ENCODE measurements around the gene IGLON5. TPM values are rescaled to one million over a fixed set of nuclear protein-coding genes. Genes with fewer than 3 reads are reported as not detected.
A peak's percentile ranks its signal among the peaks of the same experiment; 100 is the strongest.

The IGLON5 gene
- total RNA-seq, 2 donors from 2014 or later, result 0.59 TPM; not detected in 1

DNA sequence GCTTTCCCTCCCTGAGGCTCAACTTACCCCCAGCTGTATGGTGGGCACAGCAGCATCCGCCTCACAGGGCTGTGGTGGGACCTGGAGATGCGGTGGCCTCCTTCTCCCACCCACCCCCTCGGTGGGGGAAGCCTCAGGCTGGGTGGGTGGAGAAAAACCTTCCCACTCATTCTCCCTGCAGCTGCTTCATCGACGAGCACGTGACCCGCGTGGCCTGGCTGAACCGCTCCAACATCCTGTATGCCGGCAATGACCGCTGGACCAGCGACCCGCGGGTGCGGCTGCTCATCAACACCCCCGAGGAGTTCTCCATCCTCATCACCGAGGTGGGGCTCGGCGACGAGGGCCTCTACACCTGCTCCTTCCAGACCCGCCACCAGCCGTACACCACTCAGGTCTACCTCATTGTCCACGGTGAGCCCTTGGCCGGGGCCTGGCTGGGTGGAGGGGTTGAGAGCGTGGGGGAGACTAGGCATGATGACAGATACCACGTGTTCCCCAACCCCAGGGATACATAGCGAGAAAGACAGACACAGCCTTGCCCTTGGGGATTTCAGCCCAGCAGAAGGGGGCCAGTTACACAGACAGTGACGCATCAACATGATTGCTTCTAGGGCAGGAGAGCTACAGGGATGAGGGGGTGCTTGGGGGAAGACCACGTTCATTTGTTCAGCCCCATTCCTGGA is 12.2 kb downstream of the IGLON5 start:
- no peak for ATAC-seq

DNA sequence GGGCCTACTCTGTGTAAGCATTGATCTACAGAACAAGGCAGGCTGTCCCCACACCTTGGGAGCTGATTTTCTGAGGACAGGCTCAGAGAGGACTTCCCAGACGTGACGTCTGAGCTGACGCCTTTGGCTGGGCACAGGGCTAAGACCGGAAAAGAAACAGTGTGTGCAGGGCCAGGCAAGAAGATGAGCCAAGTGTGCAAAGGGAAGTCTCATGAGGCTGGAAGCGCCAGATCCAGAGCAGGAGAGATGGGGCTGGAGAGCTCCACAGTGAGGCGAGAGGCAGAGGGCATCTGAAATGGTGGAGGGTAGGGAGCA is 12.7 kb downstream of the IGLON5 start:
- DNase-seq (ENCODE audit: low spot score) (no peak), ATAC-seq (no peak)
- peaks cover 5 to 11% of the 10 kb centered on the region in 2 donors for H3K4me1 Mint-ChIP-seq (ENCODE audit: low read depth in 2 of 2)
- no peak overlapping the region for H3K27ac Mint-ChIP-seq
- H3K4me3 Mint-ChIP-seq, result no peak overlapping the region
- H3K36me3 Mint-ChIP-seq, result no peaks in the 10 kb centered on the region
- H3K9me3 Mint-ChIP-seq, result no peaks in the 10 kb centered on the region
- peaks cover 33 to 48% of the 10 kb centered on the region in 2 donors for H3K27me3 Mint-ChIP-seq

More for the DNA sequence above, 12.2 kb downstream of the IGLON5 start:
- H3K36me3 Mint-ChIP-seq, result no peaks in the 10 kb centered on the region
- H3K27me3 Mint-ChIP-seq, result peaks cover 33 to 49% of the 10 kb centered on the region in 2 donors
- H3K4me3 Mint-ChIP-seq, result no peak overlapping the region
- no peaks in the 10 kb centered on the region for H3K9me3 Mint-ChIP-seq
- H3K4me1 Mint-ChIP-seq (ENCODE audit: low read depth in 2 of 2), result peaks cover 5 to 11% of the 10 kb centered on the region in 2 donors
- DNase-seq (ENCODE audit: low spot score), result no peak
- H3K27ac Mint-ChIP-seq, result no peak overlapping the region

DNA sequence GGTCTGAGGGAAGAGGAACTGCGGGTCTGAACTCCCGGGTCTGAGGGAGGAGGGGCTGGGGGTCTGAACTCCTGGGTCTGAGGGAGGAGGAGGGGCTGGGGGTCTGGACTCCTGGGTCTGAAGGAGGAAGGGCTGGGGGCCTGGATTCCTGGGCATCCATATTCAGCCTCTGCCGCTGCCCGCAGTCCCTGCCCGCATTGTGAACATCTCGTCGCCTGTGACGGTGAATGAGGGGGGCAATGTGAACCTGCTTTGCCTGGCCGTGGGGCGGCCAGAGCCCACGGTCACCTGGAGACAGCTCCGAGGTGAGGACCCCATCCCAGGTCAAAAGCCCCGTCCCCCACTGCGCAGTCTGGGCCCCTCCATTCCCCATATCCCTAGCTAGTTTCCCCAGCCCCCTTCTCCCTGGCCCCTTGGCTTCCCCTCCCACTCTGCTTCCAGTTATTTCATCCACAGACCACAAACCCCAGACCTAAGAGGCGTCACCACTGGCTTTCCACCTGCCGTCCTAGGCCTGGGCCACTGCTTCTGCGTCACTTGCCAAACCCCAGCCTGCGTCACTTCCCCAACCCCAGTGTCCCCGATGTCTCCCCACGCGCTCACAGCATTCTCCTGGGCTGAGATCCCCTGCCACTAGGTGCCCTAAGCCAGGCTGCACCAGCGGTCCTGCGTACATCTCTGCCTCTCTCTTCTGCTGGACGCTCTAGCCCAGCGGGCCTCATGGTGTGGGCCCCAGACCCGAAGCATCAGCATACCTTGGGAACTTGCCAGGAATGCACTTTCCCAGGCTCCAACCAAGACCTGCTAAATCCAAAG is 13.9 kb downstream of the IGLON5 start:
- ATAC-seq, result no peak

DNA sequence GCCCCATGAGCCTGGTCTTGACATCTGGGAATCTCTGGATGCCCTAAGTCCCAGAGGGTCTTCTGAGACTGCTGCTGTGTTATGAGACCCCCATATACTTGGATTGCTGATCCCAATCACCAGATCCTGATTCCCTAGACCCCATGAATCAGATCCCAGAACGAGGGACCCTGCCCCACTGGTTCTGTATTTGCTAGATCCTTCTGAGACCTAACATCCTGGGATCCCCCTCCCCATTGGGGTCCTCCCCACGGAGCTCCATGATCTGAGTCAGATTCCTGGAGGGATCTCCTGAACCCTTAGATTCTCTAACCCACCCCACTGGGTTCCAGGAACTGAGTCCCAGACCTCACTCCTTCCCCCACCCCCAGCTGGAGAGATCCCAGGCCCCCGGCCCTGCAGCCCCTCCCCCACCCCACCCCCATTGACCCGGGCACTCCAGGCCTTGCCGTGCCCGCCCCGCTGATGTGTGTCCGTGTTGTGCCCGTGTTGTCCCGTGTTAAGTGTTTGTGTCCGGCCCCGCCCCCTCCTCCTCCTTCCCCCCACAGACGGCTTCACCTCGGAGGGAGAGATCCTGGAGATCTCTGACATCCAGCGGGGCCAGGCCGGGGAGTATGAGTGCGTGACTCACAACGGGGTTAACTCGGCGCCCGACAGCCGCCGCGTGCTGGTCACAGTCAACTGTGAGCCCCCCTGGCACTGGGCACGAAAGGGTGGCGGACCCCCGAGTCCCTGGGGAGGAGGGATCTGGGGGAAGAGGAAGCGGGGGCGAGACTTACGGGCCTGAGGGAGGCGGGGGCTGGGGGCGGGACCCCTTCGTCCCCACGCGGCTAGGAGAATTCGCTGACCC is 15.0 kb downstream of the IGLON5 start:
- no peak for ATAC-seq
- Mint-ChIP-seq H3K4me3 (no peak overlapping the region), H3K9me3 (no peaks in the 10 kb centered on the region), H3K27ac (no peak overlapping the region), H3K36me3 (no peaks in the 10 kb centered on the region), H3K27me3 (peaks cover 43 to 58% of the 10 kb centered on the region in 2 donors), H3K4me1 (ENCODE audit: low read depth in 2 of 2) (peaks cover 7 to 12% of the 10 kb centered on the region in 2 donors)
- no peak for DNase-seq (ENCODE audit: low spot score)

More for the DNA sequence above, 13.9 kb downstream of the IGLON5 start:
- Mint-ChIP-seq H3K36me3 (no peaks in the 10 kb centered on the region), H3K4me3 (no peak overlapping the region), H3K4me1 (ENCODE audit: low read depth in 2 of 2) (peaks cover 11 to 12% of the 10 kb centered on the region in 2 donors), H3K9me3 (no peaks in the 10 kb centered on the region), H3K27me3 (peaks cover 41 to 52% of the 10 kb centered on the region in 2 donors), H3K27ac (no peak overlapping the region)
- no peak for DNase-seq (ENCODE audit: low spot score)

DNA sequence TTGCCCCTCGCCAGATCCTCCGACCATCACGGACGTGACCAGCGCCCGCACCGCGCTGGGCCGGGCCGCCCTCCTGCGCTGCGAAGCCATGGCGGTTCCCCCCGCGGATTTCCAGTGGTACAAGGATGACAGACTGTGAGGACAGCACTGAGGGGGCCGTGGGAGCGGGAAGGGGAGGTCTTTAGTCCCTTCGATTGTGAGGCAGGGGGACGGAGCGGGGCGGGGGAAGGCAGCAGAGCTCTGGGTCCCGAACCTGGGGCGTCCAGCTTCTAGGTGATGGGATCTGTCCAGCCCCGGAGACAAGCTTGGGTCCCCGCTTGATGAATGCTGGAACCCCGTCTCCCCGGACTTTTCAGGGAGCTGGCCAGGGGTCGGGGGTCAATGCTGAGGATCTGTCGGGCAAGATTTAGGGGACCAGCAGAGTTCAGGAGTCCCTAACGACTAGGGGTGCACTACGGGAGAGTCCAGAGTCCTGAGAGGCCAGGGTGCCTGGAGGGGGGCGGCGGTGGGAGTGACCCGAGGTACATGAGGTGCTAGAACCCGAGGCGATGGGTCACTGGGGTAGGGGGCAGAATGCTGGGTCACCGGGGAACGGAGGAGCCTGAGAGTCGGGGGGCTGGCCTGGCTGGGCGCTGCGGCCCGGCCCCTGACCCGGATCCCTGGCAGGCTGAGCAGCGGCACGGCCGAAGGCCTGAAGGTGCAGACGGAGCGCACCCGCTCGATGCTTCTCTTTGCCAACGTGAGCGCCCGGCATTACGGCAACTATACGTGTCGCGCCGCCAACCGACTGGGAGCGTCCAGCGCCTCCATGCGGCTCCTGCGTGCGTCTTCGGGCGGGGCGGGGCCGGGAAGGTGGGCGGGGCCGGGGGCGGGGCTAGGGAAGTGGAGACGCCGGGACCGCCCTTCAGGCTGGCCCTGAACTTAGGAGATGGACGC is 15.9 kb downstream of the IGLON5 start:
- Mint-ChIP-seq H3K9me3 (no peaks in the 10 kb centered on the region), H3K4me1 (ENCODE audit: low read depth in 2 of 2) (peaks cover 7 to 12% of the 10 kb centered on the region in 2 donors), H3K27ac (no peak overlapping the region), H3K27me3 (peaks cover 49 to 57% of the 10 kb centered on the region in 2 donors), H3K36me3 (no peaks in the 10 kb centered on the region), H3K4me3 (peak overlapping the region; percentile 65)
- ATAC-seq (peak; percentile 75 to 89), DNase-seq (ENCODE audit: low spot score) (peak; percentile 70)

DNA sequence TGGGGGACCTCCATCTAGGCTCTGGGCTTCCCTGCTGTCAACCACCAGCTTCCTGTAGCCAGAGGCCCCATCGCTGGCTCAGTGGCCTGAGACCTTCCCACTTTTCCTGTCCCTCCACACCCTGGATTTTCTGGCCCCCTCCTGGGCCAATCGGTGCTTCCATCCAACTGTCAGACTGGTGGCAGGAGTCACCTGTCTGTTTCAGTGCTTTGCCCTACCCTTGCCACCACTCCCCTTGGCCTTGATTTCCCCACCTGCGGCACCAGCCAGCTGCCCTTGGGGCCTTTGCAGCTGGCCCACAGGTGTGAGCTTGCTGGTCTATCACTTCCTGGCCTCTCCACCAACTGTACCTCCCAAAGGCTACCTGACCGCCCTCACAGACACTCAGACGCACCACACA is 18.0 kb downstream of the IGLON5 start:
- H3K9me3 Mint-ChIP-seq, result no peaks in the 10 kb centered on the region
- no peak overlapping the region for H3K4me3 Mint-ChIP-seq
- peak overlapping the region in 1 of 2 donors; percentile 12 for H3K27ac Mint-ChIP-seq
- H3K27me3 Mint-ChIP-seq, result peaks cover 32 to 38% of the 10 kb centered on the region in 2 donors
- peaks cover 7 to 12% of the 10 kb centered on the region in 2 donors for H3K4me1 Mint-ChIP-seq (ENCODE audit: low read depth in 2 of 2)
- H3K36me3 Mint-ChIP-seq, result no peaks in the 10 kb centered on the region
- ATAC-seq (no peak), DNase-seq (ENCODE audit: low spot score) (no peak)

DNA sequence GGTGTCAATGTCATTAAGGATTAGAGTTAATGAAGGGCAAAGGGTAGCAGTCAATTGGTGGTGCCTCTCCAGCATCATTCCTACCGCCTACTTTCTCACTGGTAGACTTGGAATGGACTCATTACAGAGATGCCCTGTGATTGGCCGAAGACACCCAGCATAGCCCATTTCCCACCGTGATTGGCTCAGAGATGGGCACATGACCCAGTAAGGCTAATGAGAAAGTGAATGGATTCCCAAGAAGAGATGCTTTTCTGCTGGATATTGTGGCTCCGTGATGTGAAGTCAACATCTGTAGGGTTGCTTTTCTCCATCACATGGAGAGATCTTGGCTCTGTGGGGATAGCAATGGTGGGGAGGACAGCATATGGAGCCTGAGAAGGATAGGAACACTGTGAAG is 18.9 kb downstream of the IGLON5 start:
- DNase-seq (ENCODE audit: low spot score), result no peak
- H3K27ac Mint-ChIP-seq, result no peak overlapping the region
- no peaks in the 10 kb centered on the region for H3K9me3 Mint-ChIP-seq
- H3K4me1 Mint-ChIP-seq (ENCODE audit: low read depth in 2 of 2), result peaks cover 7 to 12% of the 10 kb centered on the region in 2 donors
- peaks cover 33% of the 10 kb centered on the region in 2 donors for H3K27me3 Mint-ChIP-seq
- no peaks in the 10 kb centered on the region for H3K36me3 Mint-ChIP-seq
- no peak overlapping the region for H3K4me3 Mint-ChIP-seq
- ATAC-seq, result no peak

DNA sequence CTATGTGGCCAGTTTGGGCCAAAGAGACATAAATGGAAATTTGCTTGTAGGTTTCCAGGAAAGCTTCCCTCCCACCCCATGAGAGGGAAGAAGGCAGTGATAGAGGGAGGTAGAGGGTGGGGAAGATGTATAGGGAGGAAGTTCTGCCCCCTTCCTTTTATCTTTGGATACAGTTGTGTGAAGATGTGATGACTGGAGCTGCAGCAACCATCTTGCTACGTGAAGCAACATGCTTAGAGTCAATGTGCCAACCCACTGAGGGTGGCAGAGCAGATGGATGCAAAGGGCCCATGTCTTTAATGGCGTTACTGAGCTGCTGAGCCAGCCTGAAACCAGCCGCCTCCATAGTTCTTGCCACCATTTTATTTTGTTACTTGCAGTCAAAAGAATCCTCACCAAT is 19.7 kb downstream of the IGLON5 start:
- Mint-ChIP-seq H3K27me3 (peaks cover 25 to 27% of the 10 kb centered on the region in 2 donors), H3K27ac (no peak overlapping the region), H3K9me3 (no peaks in the 10 kb centered on the region), H3K4me3 (no peak overlapping the region), H3K4me1 (ENCODE audit: low read depth in 2 of 2) (peaks cover 4 to 12% of the 10 kb centered on the region in 2 donors), H3K36me3 (no peaks in the 10 kb centered on the region)
- DNase-seq (ENCODE audit: low spot score) (no peak), ATAC-seq (no peak)

DNA sequence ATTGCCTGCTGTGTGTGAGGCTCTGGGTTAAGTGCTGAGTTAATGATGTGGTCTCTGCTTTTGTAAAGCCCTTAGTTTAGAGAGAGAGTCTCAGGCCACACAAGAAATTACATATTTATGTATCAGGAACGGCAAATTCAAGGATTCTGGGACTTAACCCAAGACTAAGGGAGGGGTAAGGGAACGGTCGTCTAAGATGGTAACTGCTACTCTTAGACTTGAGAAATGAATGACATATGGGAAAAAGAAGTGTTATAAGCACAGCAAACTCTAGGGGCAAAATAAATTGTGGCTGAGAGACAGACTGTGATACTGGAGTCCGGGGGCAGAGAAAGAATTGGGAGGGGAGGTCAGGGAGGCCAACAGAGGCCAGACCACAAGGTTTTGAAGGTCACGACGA is 20.3 kb downstream of the IGLON5 start:
- ATAC-seq (no peak), DNase-seq (ENCODE audit: low spot score) (no peak)
- Mint-ChIP-seq H3K9me3 (no peaks in the 10 kb centered on the region), H3K4me3 (no peak overlapping the region), H3K36me3 (no peaks in the 10 kb centered on the region), H3K4me1 (ENCODE audit: low read depth in 2 of 2) (peaks cover 4 to 12% of the 10 kb centered on the region in 2 donors), H3K27me3 (peaks cover 24 to 27% of the 10 kb centered on the region in 2 donors), H3K27ac (no peak overlapping the region)

DNA sequence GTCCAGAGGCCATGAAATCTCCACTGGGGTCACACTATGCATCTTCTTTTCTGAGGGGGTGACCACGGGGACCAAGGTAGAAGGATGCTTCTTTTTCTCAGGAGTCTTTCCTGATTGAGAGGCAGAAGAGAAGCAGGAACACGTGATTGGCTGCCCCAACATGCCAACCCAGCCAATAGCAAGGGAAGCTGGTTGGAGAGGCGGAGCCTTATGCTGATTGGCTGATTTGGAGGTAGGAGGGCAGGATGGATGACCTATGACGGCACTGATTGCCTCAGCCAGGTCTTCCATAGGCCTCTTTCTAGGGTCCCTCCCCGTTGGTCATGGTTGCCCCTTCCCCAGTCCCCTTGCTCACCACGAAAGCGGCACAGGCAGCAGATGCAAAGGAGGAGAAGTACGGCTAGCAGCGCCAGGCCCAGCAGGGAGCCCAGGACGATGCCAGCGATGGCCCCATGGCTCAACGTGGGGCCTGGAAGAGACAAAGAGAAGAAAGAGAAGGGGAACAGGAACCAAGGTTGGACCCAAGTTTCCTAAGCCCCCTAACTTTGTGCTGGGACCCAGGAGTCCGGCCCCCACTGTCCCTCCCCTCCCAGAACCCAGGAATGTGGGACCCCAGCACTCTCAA is 22.5 kb downstream of the IGLON5 start:
- DNase-seq (ENCODE audit: low spot score) (peak; percentile 59), ATAC-seq (no peak)
- Mint-ChIP-seq H3K36me3 (no peaks in the 10 kb centered on the region), H3K27me3 (peaks cover 16 to 25% of the 10 kb centered on the region in 2 donors), H3K4me3 (no peak overlapping the region), H3K9me3 (no peaks in the 10 kb centered on the region), H3K4me1 (ENCODE audit: low read depth in 2 of 2) (peaks cover 4 to 12% of the 10 kb centered on the region in 2 donors), H3K27ac (no peak overlapping the region)

DNA sequence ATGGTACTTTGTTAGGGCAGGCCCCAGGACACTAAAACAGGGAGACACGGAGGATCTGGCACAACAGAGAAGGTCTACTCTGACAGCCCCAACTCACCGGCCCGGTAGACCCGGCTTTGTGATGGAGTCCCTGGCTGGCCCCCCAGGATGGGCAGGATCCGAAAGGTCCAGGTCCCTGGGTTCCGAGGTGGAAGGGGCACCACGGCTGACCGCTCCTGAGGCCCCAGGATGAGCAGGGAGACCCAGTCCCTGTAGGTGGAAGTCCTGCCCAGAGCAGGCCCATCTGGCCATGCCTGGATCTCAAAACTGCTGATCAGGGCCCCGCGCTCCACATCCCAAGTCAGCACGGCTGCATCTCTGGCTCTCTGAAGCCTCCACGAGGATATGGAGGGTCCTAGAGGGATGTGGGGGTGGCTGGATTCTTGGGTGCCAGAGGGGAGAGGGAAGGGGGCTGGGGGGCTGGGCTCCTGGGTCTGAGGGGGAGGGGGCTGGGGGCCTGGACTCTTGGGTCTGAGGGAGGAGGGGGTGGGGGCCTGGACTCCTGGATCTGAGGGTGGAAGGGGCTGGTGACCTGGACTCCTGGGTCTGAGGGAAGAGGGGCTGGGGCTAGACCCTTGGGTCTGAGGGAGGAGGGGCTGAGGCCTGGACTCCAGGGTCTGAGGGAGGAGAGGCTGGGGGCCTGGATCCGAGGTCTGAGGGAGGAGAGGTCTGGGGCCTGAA is 25.9 kb downstream of the IGLON5 start:
- DNase-seq (ENCODE audit: low spot score), result peak; percentile 56
- Mint-ChIP-seq H3K4me1 (ENCODE audit: low read depth in 2 of 2) (peaks cover 14 to 18% of the 10 kb centered on the region in 2 donors), H3K27me3 (peaks cover 0 to 7% of the 10 kb centered on the region in 2 donors), H3K36me3 (no peaks in the 10 kb centered on the region), H3K27ac (no peak overlapping the region), H3K9me3 (no peaks in the 10 kb centered on the region), H3K4me3 (no peak overlapping the region)
- no peak for ATAC-seq

Data from natural killer cell treated with Interleukin-12 subunit alpha and Interleukin-12 subunit beta and Interleukin-15 and Interleukin-18, amount 100 ng/mL, for 72 hours (primary cell).